Measurements from ENCODE around the gene MOGAT1. TPM values are rescaled to one million over a fixed set of nuclear protein-coding genes. Genes with fewer than 3 reads are reported as not detected.
A peak's percentile ranks its signal among the peaks of the same experiment; 100 is the strongest.

The MOGAT1 gene
- total RNA-seq, 1 experiment from 2014 or later, result not detected

DNA sequence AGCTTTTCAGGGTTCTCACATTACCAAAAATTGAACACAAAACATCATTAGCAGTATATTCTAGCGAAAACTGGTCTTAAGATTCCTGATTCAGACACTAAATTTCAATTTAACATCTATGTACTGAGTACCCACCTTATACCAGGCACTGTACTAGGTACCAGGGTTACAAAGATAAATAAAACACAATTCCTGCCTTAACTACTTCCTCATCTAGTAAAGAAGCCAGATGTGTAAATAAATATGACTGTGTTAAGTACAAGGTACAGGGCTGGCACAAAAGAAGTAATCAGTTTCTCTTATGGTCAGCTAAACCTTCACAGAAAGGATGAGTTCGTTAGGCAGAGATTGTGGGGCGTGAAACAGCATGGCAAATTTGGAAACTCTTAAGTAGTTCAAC is 21.7 kb upstream of the MOGAT1 start:
- Histone ChIP-seq H3K4me1 (ENCODE audit: insufficient read depth, low read length, poor library complexity, severe bottlenecking) (peaks cover 34% of the 10 kb centered on the region), H3K27ac (ENCODE audit: low read depth, low read length, poor library complexity, severe bottlenecking) (no peak overlapping the region), H3K4me3 (ENCODE audit: low read depth, low read length, poor library complexity, severe bottlenecking) (no peak overlapping the region), H3K36me3 (ENCODE audit: insufficient read depth, low read length, poor library complexity, severe bottlenecking) (peaks cover 37% of the 10 kb centered on the region), H3K27me3 (replicated peaks; ENCODE audit: insufficient read depth, low read depth, low read length, poor library complexity) (no peaks in the 10 kb centered on the region), H3K9me3 (ENCODE audit: low read depth, low read length, poor library complexity, severe bottlenecking) (no peaks in the 10 kb centered on the region)
- no peak for DNase-seq (ENCODE audit: low spot score)
- intact Hi-C loops (cut with micrococcal nuclease; ENCODE audit: unreplicated experiment), result no loop called here
- ChIA-PET POLR2A (ENCODE audit: low non-redundant PET) (no interaction called here), CTCF (no interaction called here)
- TF ChIP-seq EZH2 (IDR thresholded peaks at IDR 0.05; ENCODE audit: borderline replicate concordance, low read depth, low read length, poor library complexity, severe bottlenecking), result no peak
- TF ChIP-seq, protein P1, sequence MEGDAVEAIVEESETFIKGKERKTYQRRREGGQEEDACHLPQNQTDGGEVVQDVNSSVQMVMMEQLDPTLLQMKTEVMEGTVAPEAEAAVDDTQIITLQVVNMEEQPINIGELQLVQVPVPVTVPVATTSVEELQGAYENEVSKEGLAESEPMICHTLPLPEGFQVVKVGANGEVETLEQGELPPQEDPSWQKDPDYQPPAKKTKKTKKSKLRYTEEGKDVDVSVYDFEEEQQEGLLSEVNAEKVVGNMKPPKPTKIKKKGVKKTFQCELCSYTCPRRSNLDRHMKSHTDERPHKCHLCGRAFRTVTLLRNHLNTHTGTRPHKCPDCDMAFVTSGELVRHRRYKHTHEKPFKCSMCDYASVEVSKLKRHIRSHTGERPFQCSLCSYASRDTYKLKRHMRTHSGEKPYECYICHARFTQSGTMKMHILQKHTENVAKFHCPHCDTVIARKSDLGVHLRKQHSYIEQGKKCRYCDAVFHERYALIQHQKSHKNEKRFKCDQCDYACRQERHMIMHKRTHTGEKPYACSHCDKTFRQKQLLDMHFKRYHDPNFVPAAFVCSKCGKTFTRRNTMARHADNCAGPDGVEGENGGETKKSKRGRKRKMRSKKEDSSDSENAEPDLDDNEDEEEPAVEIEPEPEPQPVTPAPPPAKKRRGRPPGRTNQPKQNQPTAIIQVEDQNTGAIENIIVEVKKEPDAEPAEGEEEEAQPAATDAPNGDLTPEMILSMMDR (conservative IDR thresholded peaks at IDR 0.05; ENCODE audit: low read depth, low read length), result no peak
- no TSS peak for BruUV-seq (replicated peaks)

DNA sequence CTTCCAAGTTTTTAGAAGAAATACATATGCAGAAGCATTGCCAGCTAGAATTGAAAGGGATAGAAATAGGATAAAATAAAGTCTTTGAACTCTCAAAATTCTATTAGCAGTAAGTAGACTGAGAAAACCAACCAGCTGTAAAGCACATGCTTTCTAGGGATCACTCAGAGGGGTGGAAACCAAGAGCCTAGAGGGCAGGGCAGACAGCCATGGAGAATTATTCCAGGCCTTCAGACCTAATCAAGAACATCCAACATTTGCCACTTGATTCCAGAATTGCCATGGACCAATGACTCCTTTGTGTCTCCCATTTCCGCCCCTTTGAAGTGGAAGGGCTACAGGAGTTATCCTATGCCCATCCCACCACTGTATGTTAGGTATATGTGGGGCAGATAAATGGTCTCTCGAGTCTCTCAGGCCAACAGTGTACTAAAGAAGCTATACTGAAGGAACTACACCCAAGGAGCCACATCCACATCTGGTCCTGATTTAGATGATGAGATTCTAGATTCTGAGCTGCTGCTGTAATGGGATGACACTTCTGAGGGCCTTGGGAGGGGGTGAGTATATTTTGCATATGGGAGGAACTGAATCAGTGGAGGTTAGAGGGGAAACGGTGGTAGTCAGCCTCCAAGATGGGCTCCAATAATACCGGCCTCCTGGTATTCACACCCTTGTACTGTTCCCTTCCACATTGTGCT is 19.6 kb upstream of the MOGAT1 start:
- H3K4me3 ChIP-seq (ENCODE audit: low read depth, low read length, poor library complexity, severe bottlenecking), result no peak overlapping the region
- ChIA-PET POLR2A (ENCODE audit: low non-redundant PET) (no interaction called here), CTCF (no interaction called here)
- H3K36me3 ChIP-seq (ENCODE audit: insufficient read depth, low read length, poor library complexity, severe bottlenecking), result peaks cover 16% of the 10 kb centered on the region
- no TSS peak for BruUV-seq (replicated peaks)
- no peaks in the 10 kb centered on the region for H3K9me3 ChIP-seq (ENCODE audit: low read depth, low read length, poor library complexity, severe bottlenecking)
- H3K4me1 ChIP-seq (ENCODE audit: insufficient read depth, low read length, poor library complexity, severe bottlenecking), result peaks cover 34% of the 10 kb centered on the region
- H3K27ac ChIP-seq (ENCODE audit: low read depth, low read length, poor library complexity, severe bottlenecking), result peak overlapping the region; percentile 47
- intact Hi-C loops (cut with micrococcal nuclease; ENCODE audit: unreplicated experiment), result no loop called here
- TF ChIP-seq EZH2 (IDR thresholded peaks at IDR 0.05; ENCODE audit: borderline replicate concordance, low read depth, low read length, poor library complexity, severe bottlenecking), result no peak
- H3K27me3 ChIP-seq (replicated peaks; ENCODE audit: insufficient read depth, low read depth, low read length, poor library complexity), result no peaks in the 10 kb centered on the region
- DNase-seq (ENCODE audit: low spot score), result peak; percentile 73

DNA sequence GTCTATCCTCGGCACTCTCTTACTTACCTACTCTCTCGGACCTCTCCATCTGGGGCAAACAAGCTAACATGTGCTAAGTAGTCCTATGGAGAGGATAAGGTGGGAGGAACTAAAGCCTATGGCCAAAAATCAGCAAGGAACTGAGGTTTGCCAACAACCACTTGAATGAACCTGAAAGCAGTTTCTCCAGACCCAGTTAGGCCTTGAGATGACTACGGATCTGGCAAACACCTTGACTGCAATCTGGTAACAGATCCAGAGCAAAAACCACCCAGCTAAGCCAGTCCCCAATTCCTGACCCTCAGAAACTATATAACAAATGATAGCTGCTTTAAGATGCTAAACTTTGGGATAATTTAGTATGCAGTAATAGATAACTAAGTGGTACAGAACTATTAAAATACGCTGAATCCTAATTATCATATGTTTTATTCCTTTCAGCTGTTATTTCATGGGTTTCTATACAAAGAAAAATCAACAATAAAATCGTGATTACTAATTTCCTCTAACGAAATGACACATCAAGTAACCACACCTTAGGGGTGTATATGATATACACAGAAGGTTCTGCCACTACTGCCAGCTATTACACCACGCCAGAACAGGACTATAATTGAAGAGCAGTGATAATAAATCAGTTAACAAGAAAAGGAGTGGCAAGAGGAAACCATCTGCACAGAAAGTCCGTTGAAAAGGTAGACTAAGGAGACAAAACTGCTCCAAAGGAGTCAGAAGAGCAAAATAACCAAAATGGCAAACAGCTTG is 18.8 kb upstream of the MOGAT1 start:
- Histone ChIP-seq H3K27me3 (replicated peaks; ENCODE audit: insufficient read depth, low read depth, low read length, poor library complexity) (no peaks in the 10 kb centered on the region), H3K36me3 (ENCODE audit: insufficient read depth, low read length, poor library complexity, severe bottlenecking) (peaks cover 10% of the 10 kb centered on the region), H3K4me3 (ENCODE audit: low read depth, low read length, poor library complexity, severe bottlenecking) (no peak overlapping the region), H3K9me3 (ENCODE audit: low read depth, low read length, poor library complexity, severe bottlenecking) (no peaks in the 10 kb centered on the region), H3K27ac (ENCODE audit: low read depth, low read length, poor library complexity, severe bottlenecking) (peak overlapping the region; percentile 47), H3K4me1 (ENCODE audit: insufficient read depth, low read length, poor library complexity, severe bottlenecking) (peaks cover 34% of the 10 kb centered on the region)
- TF ChIP-seq, protein P1 (conservative IDR thresholded peaks at IDR 0.05; ENCODE audit: low read depth, low read length), result no peak
- TF ChIP-seq EZH2 (IDR thresholded peaks at IDR 0.05; ENCODE audit: borderline replicate concordance, low read depth, low read length, poor library complexity, severe bottlenecking), result no peak
- intact Hi-C loops (cut with micrococcal nuclease; ENCODE audit: unreplicated experiment), result no loop called here
- DNase-seq (ENCODE audit: low spot score), result no peak
- no TSS peak for BruUV-seq (replicated peaks)
- CTCF ChIA-PET, result no interaction called here
- POLR2A ChIA-PET (ENCODE audit: low non-redundant PET), result no interaction called here

Data from A673 (cell line).